Adipocyte (in vitro differentiated cells): ENCODE data around the gene GLI3.

Experiments
- DNase-seq: peaks from one replicate; pipeline ENCODE4 v3.0.0-alpha.2; 2015; ENCODE audit warnings: low read depth
- H3K27me3 ChIP-seq: replicated peaks from 2 replicates; pipeline ENCODE4 v1.7.0; 2013; ENCODE audit warnings: mild to moderate bottlenecking, low read length, moderate library complexity; ENCODE audit not compliant: control insufficient read depth, insufficient read depth
- H3K36me3 ChIP-seq: 2 replicates; pipeline ENCODE4 v1.7.0; 2013; ENCODE audit warnings: low read length, mild to moderate bottlenecking, moderate library complexity; ENCODE audit not compliant: control insufficient read depth, insufficient read depth, severe bottlenecking
- H3K4me1 ChIP-seq: 2 replicates; pipeline ENCODE4 v1.7.0; 2013; ENCODE audit warnings: mild to moderate bottlenecking, low read length, moderate library complexity; ENCODE audit not compliant: control insufficient read depth, insufficient read depth
- H3K4me3 ChIP-seq: 2 replicates; pipeline ENCODE4 v1.7.0; 2013; ENCODE audit warnings: mild to moderate bottlenecking, low read length, moderate library complexity
- H3K9ac ChIP-seq: 2 replicates; pipeline ENCODE4 v1.7.0; 2013; ENCODE audit warnings: mild to moderate bottlenecking, low read length, moderate library complexity
- H3K9me3 ChIP-seq: 2 replicates; pipeline ENCODE4 v1.7.0; 2013; ENCODE audit warnings: mild to moderate bottlenecking, low read length, moderate library complexity; ENCODE audit not compliant: control insufficient read depth

The GLI3 gene

GRCh38 chr7:42137431-42137830, 99.6 kb downstream of the GLI3 start:
- H3K36me3 ChIP-seq, result no peaks in the 10 kb centered on the region
- no peaks in the 10 kb centered on the region for H3K27me3 ChIP-seq
- no peaks in the 10 kb centered on the region for H3K9me3 ChIP-seq
- H3K4me1 ChIP-seq, result peaks cover 4% of the 10 kb centered on the region
- H3K4me3 ChIP-seq, result no peak overlapping the region
- no peak overlapping the region for H3K9ac ChIP-seq
- no peak for DNase-seq

- DNase-seq, result no peak
- Histone ChIP-seq H3K4me3 (no peak overlapping the region), H3K27me3 (no peaks in the 10 kb centered on the region), H3K9ac (no peak overlapping the region), H3K36me3 (no peaks in the 10 kb centered on the region), H3K9me3 (no peaks in the 10 kb centered on the region), H3K4me1 (peaks cover 4% of the 10 kb centered on the region)
These were observed 101.3 kb downstream of the GLI3 start for GRCh38 chr7:42135728-42136127.

DNA sequence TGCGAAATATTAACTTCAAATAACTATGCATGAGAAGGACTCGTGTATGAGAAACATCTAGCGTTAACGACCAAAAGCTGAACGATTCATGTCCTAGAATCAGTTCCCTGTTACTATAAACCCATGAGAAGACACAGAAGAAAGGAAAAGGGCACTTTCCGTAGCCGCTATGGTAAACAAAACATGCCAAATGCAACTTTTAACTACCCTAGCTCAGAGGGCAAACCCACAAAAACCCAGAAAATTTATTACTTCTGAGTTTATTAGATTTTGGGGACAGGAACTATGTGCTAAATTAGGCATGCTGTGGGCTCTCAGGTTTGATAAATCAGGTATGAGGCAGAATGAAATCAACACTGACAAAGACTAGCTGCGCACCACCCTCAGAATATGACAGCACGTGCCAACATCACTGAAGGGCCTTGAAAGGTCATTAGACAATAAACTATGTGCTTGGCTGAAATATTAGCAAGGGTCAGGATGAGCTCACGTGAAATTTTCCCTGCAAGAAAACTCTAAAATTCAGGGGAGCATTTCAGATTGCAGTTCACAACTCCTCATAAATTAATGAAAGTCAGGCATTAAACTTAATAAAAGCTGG, 102.6 kb downstream of the GLI3 start:
- H3K36me3 ChIP-seq, result no peaks in the 10 kb centered on the region

DNA sequence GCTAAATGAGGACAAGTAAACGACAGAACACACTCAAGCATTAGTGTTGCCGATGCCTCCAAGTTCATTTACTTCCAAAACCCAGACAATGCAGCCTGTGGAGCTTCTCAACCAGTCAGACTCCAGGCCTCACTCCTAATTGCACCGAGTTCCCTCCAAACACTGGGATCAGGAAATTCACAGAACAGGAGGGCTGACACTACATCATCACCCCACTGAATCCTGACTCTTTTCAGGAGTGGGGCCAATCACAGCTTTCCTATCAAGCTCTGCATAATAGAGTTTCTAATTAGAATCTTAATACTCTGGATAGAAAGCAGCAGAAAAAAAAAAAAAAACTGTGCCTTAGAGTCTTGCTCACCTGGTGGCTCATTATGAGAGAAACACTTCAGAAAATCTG, 103.7 kb downstream of the GLI3 start:
- peaks cover 4% of the 10 kb centered on the region for H3K4me1 ChIP-seq
- no peaks in the 10 kb centered on the region for H3K9me3 ChIP-seq
- H3K9ac ChIP-seq, result no peak overlapping the region
- peak; percentile 14 for DNase-seq
- no peaks in the 10 kb centered on the region for H3K36me3 ChIP-seq
- H3K4me3 ChIP-seq, result no peak overlapping the region
- H3K27me3 ChIP-seq, result no peaks in the 10 kb centered on the region

More for the DNA sequence above, 102.6 kb downstream of the GLI3 start:
- peaks cover 4% of the 10 kb centered on the region for H3K4me1 ChIP-seq
- no peaks in the 10 kb centered on the region for H3K27me3 ChIP-seq
- no peak for DNase-seq
- H3K4me3 ChIP-seq, result no peak overlapping the region
- H3K9ac ChIP-seq, result no peak overlapping the region
- H3K9me3 ChIP-seq, result no peaks in the 10 kb centered on the region

- DNase-seq, result no peak
- no peak overlapping the region for H3K4me3 ChIP-seq
These were observed 108.3 kb downstream of the GLI3 start for GRCh38 chr7:42128703-42129102.

DNA sequence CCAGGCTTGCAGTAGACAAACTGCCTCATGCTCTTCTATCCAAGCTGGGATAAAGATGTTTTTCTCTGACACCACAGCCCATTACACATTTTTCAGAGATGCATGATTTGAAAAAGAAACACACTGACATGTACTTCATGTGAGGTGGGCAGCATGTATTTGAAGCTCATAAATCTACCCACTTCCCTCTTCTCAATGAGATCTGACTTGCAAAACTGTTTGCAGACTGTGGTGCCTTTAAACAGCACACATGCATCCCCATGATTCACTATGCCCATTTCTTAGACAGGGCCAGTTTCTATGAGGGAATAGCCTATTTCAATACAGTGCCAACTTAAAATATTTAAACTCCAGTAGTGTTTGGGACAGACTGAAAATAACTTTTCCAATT, 109.8 kb downstream of the GLI3 start:
- no peak overlapping the region for H3K9ac ChIP-seq
- H3K4me1 ChIP-seq, result no peaks in the 10 kb centered on the region
- H3K36me3 ChIP-seq, result no peaks in the 10 kb centered on the region
- H3K4me3 ChIP-seq, result no peak overlapping the region
- H3K9me3 ChIP-seq, result no peaks in the 10 kb centered on the region
- no peak for DNase-seq
- no peaks in the 10 kb centered on the region for H3K27me3 ChIP-seq

More at GRCh38 chr7:42128703-42129102, 108.3 kb downstream of the GLI3 start:
- Histone ChIP-seq H3K9me3 (no peaks in the 10 kb centered on the region), H3K9ac (no peak overlapping the region), H3K4me1 (no peaks in the 10 kb centered on the region), H3K27me3 (no peaks in the 10 kb centered on the region), H3K36me3 (no peaks in the 10 kb centered on the region)

GRCh38 chr7:42126475-42127231, 110.4 kb downstream of the GLI3 start:
- H3K4me1 ChIP-seq, result no peaks in the 10 kb centered on the region
- H3K9ac ChIP-seq, result no peak overlapping the region
- DNase-seq, result no peak
- H3K9me3 ChIP-seq, result no peaks in the 10 kb centered on the region
- no peak overlapping the region for H3K4me3 ChIP-seq
- H3K36me3 ChIP-seq, result no peaks in the 10 kb centered on the region
- H3K27me3 ChIP-seq, result no peaks in the 10 kb centered on the region

- no peak for DNase-seq
- Histone ChIP-seq H3K4me1 (no peaks in the 10 kb centered on the region), H3K27me3 (no peaks in the 10 kb centered on the region)
These were observed 111.7 kb downstream of the GLI3 start for GRCh38 chr7:42125321-42125720.

GRCh38 chr7:42123716-42124115, 113.3 kb downstream of the GLI3 start:
- H3K4me1 ChIP-seq, result peaks cover 11% of the 10 kb centered on the region
- H3K27me3 ChIP-seq, result no peaks in the 10 kb centered on the region
- no peaks in the 10 kb centered on the region for H3K9me3 ChIP-seq
- no peaks in the 10 kb centered on the region for H3K36me3 ChIP-seq
- DNase-seq, result no peak
- no peak overlapping the region for H3K4me3 ChIP-seq
- no peak overlapping the region for H3K9ac ChIP-seq

More at GRCh38 chr7:42125321-42125720, 111.7 kb downstream of the GLI3 start:
- no peak overlapping the region for H3K9ac ChIP-seq
- no peaks in the 10 kb centered on the region for H3K36me3 ChIP-seq
- H3K9me3 ChIP-seq, result no peaks in the 10 kb centered on the region
- H3K4me3 ChIP-seq, result no peak overlapping the region

DNA sequence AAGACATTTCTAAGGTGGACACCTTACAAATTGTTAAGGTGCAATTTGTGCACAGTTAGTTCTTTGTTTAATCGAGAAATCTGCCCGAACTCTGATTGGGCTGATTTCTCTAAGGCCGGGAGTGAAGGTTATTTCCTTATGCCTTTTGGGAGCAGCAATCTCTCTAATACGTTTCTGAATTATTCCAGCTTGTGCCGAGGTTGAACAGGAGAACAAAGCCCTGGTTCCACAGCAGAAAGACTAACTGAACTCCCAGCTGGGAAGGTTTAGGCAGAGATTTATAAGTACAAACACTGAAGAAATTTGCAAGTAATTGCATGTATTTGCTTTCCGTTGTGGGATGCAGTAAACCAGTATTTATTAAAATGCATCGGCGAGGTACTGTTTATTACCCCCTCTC, 116.8 kb downstream of the GLI3 start:
- H3K9me3 ChIP-seq, result no peaks in the 10 kb centered on the region
- H3K27me3 ChIP-seq, result no peaks in the 10 kb centered on the region
- no peak overlapping the region for H3K4me3 ChIP-seq
- H3K9ac ChIP-seq, result no peak overlapping the region
- DNase-seq, result no peak
- peaks cover 11% of the 10 kb centered on the region for H3K4me1 ChIP-seq
- H3K36me3 ChIP-seq, result no peaks in the 10 kb centered on the region

GRCh38 chr7:42117201-42117600, 119.8 kb downstream of the GLI3 start:
- H3K36me3 ChIP-seq, result no peaks in the 10 kb centered on the region
- DNase-seq, result no peak
- no peak overlapping the region for H3K9ac ChIP-seq

More at GRCh38 chr7:42117201-42117600, 119.8 kb downstream of the GLI3 start:
- Histone ChIP-seq H3K27me3 (no peaks in the 10 kb centered on the region), H3K9me3 (no peaks in the 10 kb centered on the region), H3K4me3 (no peak overlapping the region), H3K4me1 (peaks cover 11% of the 10 kb centered on the region)
